ENCODE results near the gene MGAT5B. TPM values are rescaled to one million over a fixed set of nuclear protein-coding genes. Genes with fewer than 3 reads are reported as not detected.

The MGAT5B gene
- total and polyA plus RNA-seq, 2 of the 13 experiments (the other 11 are each of a cell fraction or from before 2014, with no cell fraction given): 0.07 to 0.13 TPM

DNA sequence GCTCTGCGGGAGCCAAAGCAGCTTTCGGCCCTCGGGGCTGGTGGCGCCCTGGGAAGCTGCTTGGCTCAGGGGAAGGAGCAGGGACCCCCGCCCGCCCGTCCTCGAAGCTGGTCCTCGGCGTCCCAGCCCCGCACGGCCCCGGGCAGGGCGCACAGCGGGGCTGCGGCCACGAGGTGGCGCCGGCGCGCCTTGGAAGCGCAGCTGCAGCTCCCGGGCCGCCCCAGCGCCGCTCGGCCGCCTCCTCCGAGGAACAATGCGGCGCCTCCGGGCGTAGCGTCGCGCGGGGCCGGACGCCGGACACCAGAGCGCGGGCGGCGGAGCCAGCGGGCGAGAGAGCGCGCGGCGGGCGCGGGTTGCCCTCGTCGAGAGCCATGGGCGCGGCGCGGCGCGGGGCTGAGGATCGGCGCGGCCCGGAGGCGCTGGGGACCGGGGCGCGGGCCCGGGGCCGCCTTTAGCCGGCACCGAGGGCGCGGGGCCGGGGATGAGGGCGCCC lies at the start of gene MGAT5B (continued):
- TF ChIP-seq, protein P1, sequence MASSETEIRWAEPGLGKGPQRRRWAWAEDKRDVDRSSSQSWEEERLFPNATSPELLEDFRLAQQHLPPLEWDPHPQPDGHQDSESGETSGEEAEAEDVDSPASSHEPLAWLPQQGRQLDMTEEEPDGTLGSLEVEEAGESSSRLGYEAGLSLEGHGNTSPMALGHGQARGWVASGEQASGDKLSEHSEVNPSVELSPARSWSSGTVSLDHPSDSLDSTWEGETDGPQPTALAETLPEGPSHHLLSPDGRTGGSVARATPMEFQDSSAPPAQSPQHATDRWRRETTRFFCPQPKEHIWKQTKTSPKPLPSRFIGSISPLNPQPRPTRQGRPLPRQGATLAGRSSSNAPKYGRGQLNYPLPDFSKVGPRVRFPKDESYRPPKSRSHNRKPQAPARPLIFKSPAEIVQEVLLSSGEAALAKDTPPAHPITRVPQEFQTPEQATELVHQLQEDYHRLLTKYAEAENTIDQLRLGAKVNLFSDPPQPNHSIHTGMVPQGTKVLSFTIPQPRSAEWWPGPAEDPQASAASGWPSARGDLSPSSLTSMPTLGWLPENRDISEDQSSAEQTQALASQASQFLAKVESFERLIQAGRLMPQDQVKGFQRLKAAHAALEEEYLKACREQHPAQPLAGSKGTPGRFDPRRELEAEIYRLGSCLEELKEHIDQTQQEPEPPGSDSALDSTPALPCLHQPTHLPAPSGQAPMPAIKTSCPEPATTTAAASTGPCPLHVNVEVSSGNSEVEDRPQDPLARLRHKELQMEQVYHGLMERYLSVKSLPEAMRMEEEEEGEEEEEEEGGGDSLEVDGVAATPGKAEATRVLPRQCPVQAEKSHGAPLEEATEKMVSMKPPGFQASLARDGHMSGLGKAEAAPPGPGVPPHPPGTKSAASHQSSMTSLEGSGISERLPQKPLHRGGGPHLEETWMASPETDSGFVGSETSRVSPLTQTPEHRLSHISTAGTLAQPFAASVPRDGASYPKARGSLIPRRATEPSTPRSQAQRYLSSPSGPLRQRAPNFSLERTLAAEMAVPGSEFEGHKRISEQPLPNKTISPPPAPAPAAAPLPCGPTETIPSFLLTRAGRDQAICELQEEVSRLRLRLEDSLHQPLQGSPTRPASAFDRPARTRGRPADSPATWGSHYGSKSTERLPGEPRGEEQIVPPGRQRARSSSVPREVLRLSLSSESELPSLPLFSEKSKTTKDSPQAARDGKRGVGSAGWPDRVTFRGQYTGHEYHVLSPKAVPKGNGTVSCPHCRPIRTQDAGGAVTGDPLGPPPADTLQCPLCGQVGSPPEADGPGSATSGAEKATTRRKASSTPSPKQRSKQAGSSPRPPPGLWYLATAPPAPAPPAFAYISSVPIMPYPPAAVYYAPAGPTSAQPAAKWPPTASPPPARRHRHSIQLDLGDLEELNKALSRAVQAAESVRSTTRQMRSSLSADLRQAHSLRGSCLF (CRISPR knock-in tag; IDR thresholded peaks at IDR 0.05; ENCODE audit: borderline replicate concordance): no peak
- no peak for TF ChIP-seq MED13 (CRISPR knock-in tag; IDR thresholded peaks at IDR 0.05)
- TF ChIP-seq EZH2 (conservative IDR thresholded peaks at IDR 0.05; ENCODE audit: low read depth, low read length): no peak
- 0 out of 2 replicates have a peak, but pooled peaks have one; percentile 49 for TF ChIP-seq ZNF329 (CRISPR knock-in tag; IDR thresholded peaks at IDR 0.05; ENCODE audit: low read depth)
- TF ChIP-seq ESRRA (CRISPR knock-in tag; IDR thresholded peaks at IDR 0.05; ENCODE audit: low read depth): peak; percentile 44; the same call in 1 of the 2 replicates
- TF ChIP-seq NR2F1 (CRISPR knock-in tag; IDR thresholded peaks at IDR 0.05): no peak
- no peak for TF ChIP-seq ZNF543 (CRISPR knock-in tag; IDR thresholded peaks at IDR 0.05)
- TF ChIP-seq, protein P2, sequence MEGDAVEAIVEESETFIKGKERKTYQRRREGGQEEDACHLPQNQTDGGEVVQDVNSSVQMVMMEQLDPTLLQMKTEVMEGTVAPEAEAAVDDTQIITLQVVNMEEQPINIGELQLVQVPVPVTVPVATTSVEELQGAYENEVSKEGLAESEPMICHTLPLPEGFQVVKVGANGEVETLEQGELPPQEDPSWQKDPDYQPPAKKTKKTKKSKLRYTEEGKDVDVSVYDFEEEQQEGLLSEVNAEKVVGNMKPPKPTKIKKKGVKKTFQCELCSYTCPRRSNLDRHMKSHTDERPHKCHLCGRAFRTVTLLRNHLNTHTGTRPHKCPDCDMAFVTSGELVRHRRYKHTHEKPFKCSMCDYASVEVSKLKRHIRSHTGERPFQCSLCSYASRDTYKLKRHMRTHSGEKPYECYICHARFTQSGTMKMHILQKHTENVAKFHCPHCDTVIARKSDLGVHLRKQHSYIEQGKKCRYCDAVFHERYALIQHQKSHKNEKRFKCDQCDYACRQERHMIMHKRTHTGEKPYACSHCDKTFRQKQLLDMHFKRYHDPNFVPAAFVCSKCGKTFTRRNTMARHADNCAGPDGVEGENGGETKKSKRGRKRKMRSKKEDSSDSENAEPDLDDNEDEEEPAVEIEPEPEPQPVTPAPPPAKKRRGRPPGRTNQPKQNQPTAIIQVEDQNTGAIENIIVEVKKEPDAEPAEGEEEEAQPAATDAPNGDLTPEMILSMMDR (CRISPR knock-in tag; IDR thresholded peaks at IDR 0.05): peak; percentile 77
- TF ChIP-seq, protein P3, sequence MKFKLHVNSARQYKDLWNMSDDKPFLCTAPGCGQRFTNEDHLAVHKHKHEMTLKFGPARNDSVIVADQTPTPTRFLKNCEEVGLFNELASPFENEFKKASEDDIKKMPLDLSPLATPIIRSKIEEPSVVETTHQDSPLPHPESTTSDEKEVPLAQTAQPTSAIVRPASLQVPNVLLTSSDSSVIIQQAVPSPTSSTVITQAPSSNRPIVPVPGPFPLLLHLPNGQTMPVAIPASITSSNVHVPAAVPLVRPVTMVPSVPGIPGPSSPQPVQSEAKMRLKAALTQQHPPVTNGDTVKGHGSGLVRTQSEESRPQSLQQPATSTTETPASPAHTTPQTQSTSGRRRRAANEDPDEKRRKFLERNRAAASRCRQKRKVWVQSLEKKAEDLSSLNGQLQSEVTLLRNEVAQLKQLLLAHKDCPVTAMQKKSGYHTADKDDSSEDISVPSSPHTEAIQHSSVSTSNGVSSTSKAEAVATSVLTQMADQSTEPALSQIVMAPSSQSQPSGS (CRISPR knock-in tag; IDR thresholded peaks at IDR 0.05): no peak
- no peak for TF ChIP-seq ZNF232 (CRISPR knock-in tag; IDR thresholded peaks at IDR 0.05; ENCODE audit: borderline replicate concordance)
- TF ChIP-seq TRIM24 (CRISPR knock-in tag; IDR thresholded peaks at IDR 0.05): no peak
- TF ChIP-seq, protein P4, sequence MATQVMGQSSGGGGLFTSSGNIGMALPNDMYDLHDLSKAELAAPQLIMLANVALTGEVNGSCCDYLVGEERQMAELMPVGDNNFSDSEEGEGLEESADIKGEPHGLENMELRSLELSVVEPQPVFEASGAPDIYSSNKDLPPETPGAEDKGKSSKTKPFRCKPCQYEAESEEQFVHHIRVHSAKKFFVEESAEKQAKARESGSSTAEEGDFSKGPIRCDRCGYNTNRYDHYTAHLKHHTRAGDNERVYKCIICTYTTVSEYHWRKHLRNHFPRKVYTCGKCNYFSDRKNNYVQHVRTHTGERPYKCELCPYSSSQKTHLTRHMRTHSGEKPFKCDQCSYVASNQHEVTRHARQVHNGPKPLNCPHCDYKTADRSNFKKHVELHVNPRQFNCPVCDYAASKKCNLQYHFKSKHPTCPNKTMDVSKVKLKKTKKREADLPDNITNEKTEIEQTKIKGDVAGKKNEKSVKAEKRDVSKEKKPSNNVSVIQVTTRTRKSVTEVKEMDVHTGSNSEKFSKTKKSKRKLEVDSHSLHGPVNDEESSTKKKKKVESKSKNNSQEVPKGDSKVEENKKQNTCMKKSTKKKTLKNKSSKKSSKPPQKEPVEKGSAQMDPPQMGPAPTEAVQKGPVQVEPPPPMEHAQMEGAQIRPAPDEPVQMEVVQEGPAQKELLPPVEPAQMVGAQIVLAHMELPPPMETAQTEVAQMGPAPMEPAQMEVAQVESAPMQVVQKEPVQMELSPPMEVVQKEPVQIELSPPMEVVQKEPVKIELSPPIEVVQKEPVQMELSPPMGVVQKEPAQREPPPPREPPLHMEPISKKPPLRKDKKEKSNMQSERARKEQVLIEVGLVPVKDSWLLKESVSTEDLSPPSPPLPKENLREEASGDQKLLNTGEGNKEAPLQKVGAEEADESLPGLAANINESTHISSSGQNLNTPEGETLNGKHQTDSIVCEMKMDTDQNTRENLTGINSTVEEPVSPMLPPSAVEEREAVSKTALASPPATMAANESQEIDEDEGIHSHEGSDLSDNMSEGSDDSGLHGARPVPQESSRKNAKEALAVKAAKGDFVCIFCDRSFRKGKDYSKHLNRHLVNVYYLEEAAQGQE (IDR thresholded peaks at IDR 0.05; ENCODE audit: borderline replicate concordance in 1 of 2, low read depth in 1 of 2, low read length in 2 of 2): no peak
- TF ChIP-seq, protein P5, sequence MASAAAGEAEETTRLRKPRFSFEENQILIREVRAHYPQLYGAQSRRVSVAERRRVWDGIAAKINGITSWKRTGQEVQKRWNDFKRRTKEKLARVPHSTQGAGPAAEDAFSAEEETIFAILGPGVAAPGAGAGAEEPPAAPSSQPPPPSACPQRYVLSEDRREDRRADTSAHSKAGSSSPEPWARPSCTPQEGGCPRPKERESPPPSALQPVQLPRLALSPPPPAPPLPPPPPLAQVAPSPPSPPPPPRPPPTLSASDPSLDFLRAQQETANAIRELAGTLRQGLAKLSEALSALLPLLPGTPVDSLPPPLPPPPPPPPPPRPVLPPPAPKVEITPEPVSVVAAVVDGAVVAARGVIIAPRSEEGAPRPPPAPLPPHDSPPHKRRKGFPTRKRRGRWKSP (CRISPR knock-in tag; IDR thresholded peaks at IDR 0.05): no peak

All from HepG2 (cell line).